Upper lobe of left lung (tissue), 6 donors: ENCODE measurements around the gene PALMD. TPM values are rescaled to one million over a fixed set of nuclear protein-coding genes. Genes with fewer than 3 reads are reported as not detected.

Experiments
- ATAC-seq, 2 donors: fragments of 200-7000 bp; cut with Tn5 transposase; one replicate each; pipeline ENCODE4 v1.9.1; 2022; ENCODE audit warnings: mild to moderate bottlenecking in 2 of 2, moderate library complexity in 2 of 2; ENCODE audit not compliant: low FRiP score in 2 of 2
- DNase-seq, 2 donors: peaks; one replicate each; pipeline ENCODE4 v3.0.0-alpha.2; 2019 to 2020
- H3K27ac ChIP-seq, 4 donors: fragments of 200-600 bp; sonication (generic); one replicate each; pipeline ENCODE4 v1.5.1; 2016 to 2019
- H3K27me3 ChIP-seq, 4 donors: fragments of 200-600 bp; sonication (generic); one replicate each; pipeline ENCODE4 v1.5.1; 2017 to 2019
- H3K36me3 ChIP-seq, 4 donors: fragments of 200-600 bp; sonication (generic); one replicate each; pipeline ENCODE4 v1.5.1; 2016 to 2019
- H3K4me1 ChIP-seq, 4 donors: fragments of 200-600 bp; sonication (generic); one replicate each; pipeline ENCODE4 v1.5.1; 2018 to 2019
- H3K4me3 ChIP-seq, 4 donors: fragments of 200-600 bp; sonication (generic); one replicate each; pipeline ENCODE4 v1.5.1; 2017 to 2019; ENCODE audit warnings: mild to moderate bottlenecking in 2 of 4, moderate library complexity in 1 of 4
- H3K9me3 ChIP-seq, 4 donors: fragments of 200-600 bp; sonication (generic); one replicate each; pipeline ENCODE4 v1.5.1; 2018 to 2019
- EP300 ChIP-seq, 4 donors: sonication (generic); formaldehyde crosslinking; IDR thresholded peaks; one replicate each; pipeline ENCODE4 v1.5.1; 2017; ENCODE audit warnings: antibody characterized with exemption in 4 of 4, control low read depth in 2 of 4
- POLR2A ChIP-seq, 4 donors: fragments of 450-650 bp; IDR thresholded peaks; one replicate each; pipeline ENCODE4 v1.5.1; 2016 to 2017; ENCODE audit warnings: antibody characterized with exemption in 4 of 4, mild to moderate bottlenecking in 2 of 4
- POLR2AphosphoS5 ChIP-seq, 2 donors: sonication (generic); formaldehyde crosslinking; IDR thresholded peaks; one replicate each; pipeline ENCODE4 v1.5.1; 2017; ENCODE audit warnings: antibody characterized with exemption in 2 of 2
- WGBS, 2 donors: methylation state at CpG; one replicate each; pipeline ENCODE4 v1.1.5; 2017 to 2018; 5-methylcytosine and 5-hydroxymethylcytosine counted together
- total RNA-seq, 6 donors: library from RNA; depleted of rRNA in 4 of 6; stranded (reverse); fragments of >200 nt in 4 of 6; gene quantifications; one replicate each; pipeline versions ENCODE4 v1.1.0 to v1.2.1, GENCODE V29; 2016 to 2021
- TF ChIP-seq, protein P1 (sequence below), 6 experiments: fragments of 450-650 bp in 4 of 6; fragments of 200-600 bp in 2 of 6; sonication (generic) in 2 of 6; IDR thresholded peaks; one replicate each; pipeline ENCODE4 v1.5.1; 2016 to 2019; ENCODE audit warnings: antibody characterized with exemption in 6 of 6
- donor health status: DM: no; HTN: no; CAD: no; lungs with moderate emphysema.
- donor health status: DM: no; HTN: yes; CAD: no; lungs with severe emphysema.

The PALMD gene
- total RNA-seq, 6 donors from 2014 or later: 11.0 to 30.6 (median 23.7) TPM

DNA sequence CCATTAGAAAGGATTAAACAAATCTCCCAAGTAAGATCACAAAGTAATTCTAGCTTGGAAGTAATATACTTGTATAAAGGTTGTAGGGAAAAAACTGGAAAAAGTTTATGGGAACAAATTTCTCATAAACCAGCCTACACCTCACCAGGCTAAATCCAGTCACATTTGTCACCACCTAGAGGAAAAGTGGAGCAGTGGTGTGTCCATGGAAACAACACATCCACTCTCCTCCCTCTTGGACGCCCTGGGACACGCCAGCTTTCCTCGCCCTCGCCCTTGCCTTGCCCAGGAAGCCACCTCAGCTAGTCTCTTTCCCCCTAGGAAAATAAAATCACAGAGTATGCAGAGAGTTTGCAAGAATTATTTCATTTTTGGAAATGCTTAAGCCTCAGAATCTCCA, 2.2 kb downstream of the PALMD start:
- no peaks in the 10 kb centered on the region for H3K9me3 ChIP-seq
- 63% methylated on average over 4 of the region's 4 CpGs for WGBS, 2 donors
- peaks cover 13 to 24% (median 21%) of the 10 kb centered on the region in 4 donors for H3K4me1 ChIP-seq
- no peaks in the 10 kb centered on the region for H3K36me3 ChIP-seq
- peak overlapping the region; percentile 58 to 83 (median 64) for H3K27ac ChIP-seq
- H3K27me3 ChIP-seq: no peaks in the 10 kb centered on the region
- ATAC-seq (no peak), DNase-seq (peak; percentile 7 to 23)
- peak overlapping the region in 3 of 4 donors; percentile 26 to 49 (median 49) for H3K4me3 ChIP-seq
- TF ChIP-seq, protein P1, sequence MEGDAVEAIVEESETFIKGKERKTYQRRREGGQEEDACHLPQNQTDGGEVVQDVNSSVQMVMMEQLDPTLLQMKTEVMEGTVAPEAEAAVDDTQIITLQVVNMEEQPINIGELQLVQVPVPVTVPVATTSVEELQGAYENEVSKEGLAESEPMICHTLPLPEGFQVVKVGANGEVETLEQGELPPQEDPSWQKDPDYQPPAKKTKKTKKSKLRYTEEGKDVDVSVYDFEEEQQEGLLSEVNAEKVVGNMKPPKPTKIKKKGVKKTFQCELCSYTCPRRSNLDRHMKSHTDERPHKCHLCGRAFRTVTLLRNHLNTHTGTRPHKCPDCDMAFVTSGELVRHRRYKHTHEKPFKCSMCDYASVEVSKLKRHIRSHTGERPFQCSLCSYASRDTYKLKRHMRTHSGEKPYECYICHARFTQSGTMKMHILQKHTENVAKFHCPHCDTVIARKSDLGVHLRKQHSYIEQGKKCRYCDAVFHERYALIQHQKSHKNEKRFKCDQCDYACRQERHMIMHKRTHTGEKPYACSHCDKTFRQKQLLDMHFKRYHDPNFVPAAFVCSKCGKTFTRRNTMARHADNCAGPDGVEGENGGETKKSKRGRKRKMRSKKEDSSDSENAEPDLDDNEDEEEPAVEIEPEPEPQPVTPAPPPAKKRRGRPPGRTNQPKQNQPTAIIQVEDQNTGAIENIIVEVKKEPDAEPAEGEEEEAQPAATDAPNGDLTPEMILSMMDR (IDR thresholded peaks at IDR 0.05): peak in 1 of 6 experiments; percentile 9
- no peak for TF ChIP-seq POLR2AphosphoS5 (IDR thresholded peaks at IDR 0.05)

DNA sequence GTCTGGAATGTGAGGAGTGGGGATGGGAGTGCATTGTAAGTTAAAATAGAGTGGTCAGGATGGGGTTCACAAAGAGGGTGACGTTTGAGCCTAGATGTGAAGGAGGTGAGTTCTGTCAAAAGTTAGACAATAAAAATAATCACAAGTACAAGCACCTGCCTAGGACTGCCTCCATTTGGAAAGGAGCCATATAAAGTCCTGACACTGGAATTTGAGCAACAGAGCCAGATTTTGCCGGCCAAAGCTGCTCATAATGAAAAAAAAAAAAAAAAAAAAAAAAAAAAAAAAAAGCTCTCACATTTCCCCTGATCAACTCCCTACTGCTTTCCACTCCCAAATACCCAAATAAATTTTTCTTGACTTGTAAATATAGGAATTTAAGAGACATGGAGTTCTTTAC, 4.1 kb downstream of the PALMD start:
- Histone ChIP-seq H3K4me1 (peaks cover 4 to 14% (median 13%) of the 10 kb centered on the region in 4 donors), H3K36me3 (no peaks in the 10 kb centered on the region), H3K9me3 (no peaks in the 10 kb centered on the region), H3K27me3 (no peaks in the 10 kb centered on the region), H3K27ac (peak overlapping the region in 3 of 4 donors; percentile 7 to 83 (median 41)), H3K4me3 (peak overlapping the region in 1 of 4 donors; percentile 49)
- ATAC-seq: no peak
- no peak for DNase-seq
- TF ChIP-seq POLR2A (IDR thresholded peaks at IDR 0.05) (no peak), POLR2AphosphoS5 (IDR thresholded peaks at IDR 0.05) (no peak), EP300 (IDR thresholded peaks at IDR 0.05) (no peak)
- TF ChIP-seq, protein P1 (IDR thresholded peaks at IDR 0.05): no peak
- 32 to 50% methylated on average over 2 of the region's 2 CpGs for WGBS, 2 donors

DNA sequence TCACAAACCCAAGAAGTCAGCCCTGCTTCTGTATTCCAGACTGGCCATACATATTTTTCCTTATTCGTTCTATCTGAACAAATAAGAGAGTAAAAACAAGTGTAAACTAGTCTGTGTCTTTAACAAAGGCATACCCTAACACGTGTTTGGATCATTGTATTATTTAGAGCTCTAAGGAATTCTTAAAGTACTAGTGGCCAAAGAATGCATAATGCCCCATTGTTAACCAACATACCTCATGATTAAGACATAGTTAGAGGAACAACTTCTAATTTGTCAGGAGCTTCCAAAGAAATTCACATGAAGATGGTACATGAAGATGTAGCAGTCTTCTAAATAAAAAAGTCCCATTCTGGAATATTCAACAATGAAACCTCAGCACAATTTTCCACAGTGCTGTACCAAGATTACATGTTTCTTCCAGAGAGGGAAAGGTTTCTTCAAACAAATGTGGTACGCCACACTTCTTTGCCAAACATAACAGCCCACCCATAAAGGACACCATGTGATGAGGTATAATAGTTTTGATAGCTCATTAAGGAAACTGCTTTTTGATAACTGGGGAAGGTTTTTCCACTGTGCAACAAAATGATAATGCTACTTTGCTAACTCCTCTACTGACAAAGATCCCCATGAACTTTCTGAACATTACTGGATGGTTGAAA, 5.0 kb downstream of the PALMD start:
- no peak overlapping the region for H3K4me3 ChIP-seq
- 41 to 44% methylated on average over 3 of the region's 3 CpGs for WGBS, 2 donors
- no peak for ATAC-seq

DNA sequence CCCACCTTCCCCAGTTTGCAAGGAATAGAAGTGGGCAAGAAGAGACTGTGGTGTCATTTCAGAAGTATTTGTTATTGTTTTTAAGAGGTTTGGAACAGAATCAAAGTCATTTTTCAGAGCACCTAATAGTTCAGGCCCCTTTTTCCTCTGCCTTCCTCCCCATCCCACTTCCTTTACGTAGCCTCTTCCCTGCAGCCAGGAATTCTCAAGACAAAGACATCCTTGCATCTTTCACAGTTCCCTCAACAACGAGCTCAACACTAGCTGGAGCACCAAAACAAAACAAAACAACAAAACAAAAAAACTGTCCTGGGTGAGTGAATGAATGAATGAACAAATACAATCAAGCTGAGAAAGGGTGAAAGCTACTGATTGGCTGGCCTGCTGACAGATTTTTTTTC, 7.0 kb downstream of the PALMD start:
- no peaks in the 10 kb centered on the region for H3K27me3 ChIP-seq
- ATAC-seq (no peak), DNase-seq (no peak)
- TF ChIP-seq POLR2A (IDR thresholded peaks at IDR 0.05) (no peak), EP300 (IDR thresholded peaks at IDR 0.05) (no peak), POLR2AphosphoS5 (IDR thresholded peaks at IDR 0.05) (no peak)
- TF ChIP-seq, protein P1 (IDR thresholded peaks at IDR 0.05): no peak
- H3K36me3 ChIP-seq: no peaks in the 10 kb centered on the region
- WGBS, 2 donors: 48 to 56% methylated on average over 2 of the region's 2 CpGs
- peak overlapping the region in 1 of 4 donors; percentile 83 for H3K27ac ChIP-seq
- peaks cover 0 to 12% (median 9%) of the 10 kb centered on the region in 4 donors for H3K4me1 ChIP-seq
- H3K9me3 ChIP-seq: no peaks in the 10 kb centered on the region
- H3K4me3 ChIP-seq: no peak overlapping the region

More for the DNA sequence above, 5.0 kb downstream of the PALMD start:
- no peaks in the 10 kb centered on the region for H3K9me3 ChIP-seq
- peaks cover 0 to 12% (median 9%) of the 10 kb centered on the region in 4 donors for H3K4me1 ChIP-seq
- no peak for DNase-seq
- H3K27me3 ChIP-seq: no peaks in the 10 kb centered on the region
- TF ChIP-seq EP300 (IDR thresholded peaks at IDR 0.05): no peak
- TF ChIP-seq POLR2A (IDR thresholded peaks at IDR 0.05): no peak
- TF ChIP-seq, protein P1 (IDR thresholded peaks at IDR 0.05): no peak
- no peak for TF ChIP-seq POLR2AphosphoS5 (IDR thresholded peaks at IDR 0.05)
- no peaks in the 10 kb centered on the region for H3K36me3 ChIP-seq
- H3K27ac ChIP-seq: peak overlapping the region in 3 of 4 donors; percentile 41 to 83 (median 67)

DNA sequence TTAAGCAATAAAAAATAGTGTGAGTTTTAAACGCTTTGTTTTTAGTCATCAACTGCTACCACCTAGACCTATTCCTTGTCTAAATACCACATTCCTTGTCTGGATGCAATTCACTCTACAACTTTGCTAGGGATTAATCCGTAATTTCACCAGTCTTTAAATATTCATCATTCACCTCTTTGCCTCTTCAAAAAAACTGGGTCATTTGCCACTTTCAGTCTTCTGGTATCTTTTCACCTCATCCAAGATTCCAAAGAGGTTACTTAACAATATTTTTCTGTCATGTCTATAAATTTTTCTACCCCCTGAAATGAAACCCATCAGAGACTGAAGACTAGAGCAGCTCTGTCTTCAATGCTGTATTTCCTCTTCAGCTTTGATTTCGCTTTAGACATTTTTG, 9.5 kb downstream of the PALMD start:
- Histone ChIP-seq H3K9me3 (no peaks in the 10 kb centered on the region), H3K27me3 (no peaks in the 10 kb centered on the region), H3K27ac (peak overlapping the region in 1 of 4 donors; percentile 83), H3K4me3 (no peak overlapping the region), H3K36me3 (no peaks in the 10 kb centered on the region), H3K4me1 (peaks cover 2 to 15% (median 11%) of the 10 kb centered on the region in 4 donors)
- ATAC-seq (no peak), DNase-seq (no peak)
- TF ChIP-seq POLR2AphosphoS5 (IDR thresholded peaks at IDR 0.05) (no peak), EP300 (IDR thresholded peaks at IDR 0.05) (no peak), POLR2A (IDR thresholded peaks at IDR 0.05) (no peak)
- TF ChIP-seq, protein P1 (IDR thresholded peaks at IDR 0.05): no peak
- 78 to 92% methylated on average over 3 of the region's 3 CpGs for WGBS, 2 donors
